Midbrain (tissue), 1 donor: ENCODE data around the gene SPESP1.

Source experiments
- DNase-seq: peaks from one replicate; lab custom pipeline; 2025; lab: John Stamatoyannopoulos, UW

SPESP1 gene

GRCh38 chr15:68991723-68992122, 61.4 kb downstream of the SPESP1 start:
- no peak for DNase-seq

DNA sequence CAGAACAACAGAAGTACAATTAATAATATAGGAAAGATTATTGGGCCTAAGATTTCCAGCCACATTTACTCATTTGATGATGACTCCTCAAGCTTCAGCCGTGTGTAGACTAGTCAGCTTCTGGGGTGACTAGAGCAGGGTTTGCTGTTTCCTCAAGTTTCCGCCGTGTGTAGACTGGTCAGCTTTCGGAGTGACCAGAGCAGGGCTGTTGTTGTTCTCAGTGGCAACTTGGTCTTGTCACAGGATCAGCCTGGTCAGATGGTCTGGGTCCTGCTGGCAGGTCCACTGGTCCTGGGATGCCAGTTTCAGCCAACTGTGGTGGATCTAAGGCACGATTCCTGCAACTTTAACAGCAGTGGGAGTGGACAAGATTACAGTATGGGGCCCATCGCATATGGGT, 62.4 kb downstream of the SPESP1 start:
- DNase-seq = no peak

GRCh38 chr15:68993276-68993675, 63.0 kb downstream of the SPESP1 start:
- no peak for DNase-seq

- no peak for DNase-seq
These were observed 63.8 kb downstream of the SPESP1 start for GRCh38 chr15:68994149-68994548.

- DNase-seq = no peak
These were observed 64.8 kb downstream of the SPESP1 start for GRCh38 chr15:68994981-68995761.
